Keratinocyte (primary cell): ENCODE measurements around the gene SLC45A2. TPM values are rescaled to one million over a fixed set of nuclear protein-coding genes. Genes with fewer than 3 reads are reported as not detected.
"Not testable (repeated sequence)": the region's sequence is repeated elsewhere in the genome, so short reads cannot be mapped to it uniquely, and the experiment has no call there.

Experiments
- DNase-seq: peaks from one replicate; pipeline ENCODE4 v3.0.0-alpha.2; 2011; ENCODE audit warnings: low read depth, missing footprints, low spot score
- FAIRE-seq: peaks from 2 replicates; lab custom pipeline; 2011; peaks lifted over from hg19 to GRCh38; lab: Jason Lieb, UNC
- H2AFZ ChIP-seq: 2 replicates; pipeline ENCODE4 v1.6.0; 2012; ENCODE audit warnings: low read length, control low read depth, inconsistent platforms; ENCODE audit not compliant: control insufficient read depth
- H3K27ac ChIP-seq: 2 replicates; pipeline ENCODE4 v1.5.1; 2011; ENCODE audit warnings: low read length; ENCODE audit not compliant: control insufficient read depth, insufficient read depth
- H3K27me3 ChIP-seq: 3 replicates; pipeline ENCODE4 v1.6.0; 2011; ENCODE audit warnings: low read length; ENCODE audit not compliant: control insufficient read depth, insufficient read depth; ENCODE audit errors: extremely low read depth
- H3K36me3 ChIP-seq, 2 experiments: 2 replicates in 1 of 2; 3 replicates in 1 of 2; pipeline ENCODE4 v1.5.1; 2011; ENCODE audit warnings: low read length in 2 of 2, mild to moderate bottlenecking in 1 of 2; ENCODE audit not compliant: control insufficient read depth in 2 of 2, insufficient read depth in 2 of 2; ENCODE audit errors: extremely low read depth in 1 of 2
- H3K4me1 ChIP-seq: 3 replicates; pipeline ENCODE4 v1.5.1; 2011; ENCODE audit warnings: low read length; ENCODE audit not compliant: control insufficient read depth, insufficient read depth; ENCODE audit errors: extremely low read depth
- H3K4me2 ChIP-seq: 3 replicates; pipeline ENCODE4 v1.6.0; 2011; ENCODE audit warnings: low read depth, low read length; ENCODE audit not compliant: control insufficient read depth, insufficient read depth; ENCODE audit errors: extremely low read depth
- H3K4me3 ChIP-seq, 3 experiments: fragments of 200-600 bp in 1 of 3; sonication (generic) in 1 of 3; 2 replicates in 2 of 3; 3 replicates in 1 of 3; pipeline ENCODE4 v1.5.1; 2011 to 2016; ENCODE audit warnings: low read length in 3 of 3, mild to moderate bottlenecking in 3 of 3, control low read depth in 2 of 3, inconsistent platforms in 1 of 3, low read depth in 1 of 3, mixed read lengths in 1 of 3, mixed run types in 1 of 3, moderate library complexity in 1 of 3; ENCODE audit not compliant: control insufficient read depth in 2 of 3, insufficient read depth in 2 of 3; ENCODE audit errors: extremely low read depth in 1 of 3
- H3K79me2 ChIP-seq: 2 replicates; pipeline ENCODE4 v1.6.0; 2012; ENCODE audit warnings: low read length; ENCODE audit not compliant: control insufficient read depth, insufficient read depth
- H3K9ac ChIP-seq: 3 replicates; pipeline ENCODE4 v1.6.0; 2011; ENCODE audit warnings: low read length; ENCODE audit not compliant: control insufficient read depth, insufficient read depth; ENCODE audit errors: extremely low read depth
- H3K9me1 ChIP-seq: 3 replicates; pipeline ENCODE4 v1.6.0; 2011; ENCODE audit warnings: low read length; ENCODE audit not compliant: control insufficient read depth, insufficient read depth; ENCODE audit errors: extremely low read depth
- H3K9me3 ChIP-seq: 2 replicates; pipeline ENCODE4 v1.5.1; 2012; ENCODE audit warnings: low read depth, low read length; ENCODE audit not compliant: control insufficient read depth
- H4K20me1 ChIP-seq: 3 replicates; pipeline ENCODE4 v1.6.0; 2011; ENCODE audit warnings: low read length; ENCODE audit not compliant: control insufficient read depth, insufficient read depth; ENCODE audit errors: extremely low read depth
- CTCF ChIP-seq, 3 experiments: IDR thresholded peaks in 1 of 3; conservative IDR thresholded peaks in 1 of 3; optimal IDR thresholded peaks in 1 of 3; 2 replicates in 2 of 3; 3 replicates in 1 of 3; pipeline versions ENCODE3 to v1.5.1; 2011; ENCODE audit warnings: low read length in 3 of 3, mild to moderate bottlenecking in 3 of 3, moderate library complexity in 2 of 3, control low read depth in 1 of 3, inconsistent platforms in 1 of 3; ENCODE audit not compliant: insufficient read depth in 2 of 3; ENCODE audit errors: extremely low read depth in 1 of 3
- EZH2 ChIP-seq: IDR thresholded peaks from one replicate; pipeline ENCODE4 v1.6.1; 2012; ENCODE audit warnings: inconsistent platforms, mild to moderate bottlenecking, low read length, moderate library complexity
- dilution Hi-C: fragments of 300-500 bp; cut with MboI; formaldehyde crosslinking; loops from one replicate; pipeline ENCODE4 v1.7.0; 2020; ENCODE audit warnings: low sequenced_read_pairs; ENCODE audit not compliant: extremely low pct_ligation_motif_present
- polyA plus RNA-seq, 5 experiments: library from polyadenylated mRNA; depleted of rRNA in 3 of 5; stranded (reverse) in 3 of 5; stranded (forward) in 1 of 5; unstranded in 1 of 5; fragments of >200 nt; gene quantifications; 1 replicate in 1 of 5; 2 replicates in 3 of 5; 3 replicates in 1 of 5; pipeline versions ENCODE4 v1.2.1 to v1.2.3, GENCODE V29; 2011 to 2012; ENCODE audit warnings: missing spikeins in 2 of 5, low read depth in 1 of 5, low replicate concordance in 1 of 5

Gene SLC45A2
- polyA plus RNA-seq, 1 donor (not counting 4 experiments of a cell fraction or from before 2014, with no cell fraction given): 0.04 TPM

GRCh38 chr5:33921002-33921401 lies 63.5 kb downstream of the SLC45A2 start:
- no peaks in the 10 kb centered on the region for H3K79me2 ChIP-seq
- H3K9ac ChIP-seq: no peak overlapping the region
- no peaks in the 10 kb centered on the region for H3K9me1 ChIP-seq
- no peak overlapping the region for H2AFZ ChIP-seq
- no peak overlapping the region for H3K4me3 ChIP-seq
- H4K20me1 ChIP-seq: no peaks in the 10 kb centered on the region
- no peaks in the 10 kb centered on the region for H3K4me1 ChIP-seq
- FAIRE-seq (no peak), DNase-seq (no peak)
- no peaks in the 10 kb centered on the region for H3K36me3 ChIP-seq
- no peak overlapping the region for H3K4me2 ChIP-seq
- dilution Hi-C loops: no loop called here
- no peaks in the 10 kb centered on the region for H3K27me3 ChIP-seq
- no peaks in the 10 kb centered on the region for H3K9me3 ChIP-seq
- H3K27ac ChIP-seq: no peak overlapping the region
- TF ChIP-seq CTCF (optimal IDR thresholded peaks at IDR 0.05 in 1 of 3, IDR thresholded peaks at IDR 0.05 in 1 of 3, conservative IDR thresholded peaks at IDR 0.05 in 1 of 3; ENCODE audit: extremely low read depth in 1 of 3, insufficient read depth in 2 of 3, low read length in 3 of 3) (no peak), EZH2 (no peak)

- H2AFZ ChIP-seq, H4K20me1 ChIP-seq, H3K27ac ChIP-seq, H3K9me1 ChIP-seq, H3K27me3 ChIP-seq, H3K9ac ChIP-seq, H3K4me3 ChIP-seq, H3K9me3 ChIP-seq, H3K79me2 ChIP-seq, FAIRE-seq, H3K4me1 ChIP-seq, dilution Hi-C loops, H3K36me3 ChIP-seq, DNase-seq, H3K4me2 ChIP-seq: not testable (repeated sequence)
These were observed 69.6 kb downstream of the SLC45A2 start for GRCh38 chr5:33914844-33915243.

- H4K20me1 ChIP-seq, H3K27ac ChIP-seq, H3K4me2 ChIP-seq, H3K36me3 ChIP-seq, H3K9ac ChIP-seq, H3K4me3 ChIP-seq, H3K9me3 ChIP-seq, H3K9me1 ChIP-seq, DNase-seq, H3K4me1 ChIP-seq, FAIRE-seq, H3K79me2 ChIP-seq, H2AFZ ChIP-seq, H3K27me3 ChIP-seq, dilution Hi-C loops: not testable (repeated sequence)
These were observed 78.2 kb downstream of the SLC45A2 start for GRCh38 chr5:33906248-33906647.
